GM12872 (cell line): ENCODE measurements around the gene TMEM238L.

Experiments
- TF ChIP-seq, protein P1 (sequence below): IDR thresholded peaks from 3 replicates; pipeline ENCODE4 v1.5.1; 2011; ENCODE audit warnings: low read depth, mild to moderate bottlenecking, low read length, moderate library complexity; ENCODE audit not compliant: insufficient read depth

Gene TMEM238L

DNA sequence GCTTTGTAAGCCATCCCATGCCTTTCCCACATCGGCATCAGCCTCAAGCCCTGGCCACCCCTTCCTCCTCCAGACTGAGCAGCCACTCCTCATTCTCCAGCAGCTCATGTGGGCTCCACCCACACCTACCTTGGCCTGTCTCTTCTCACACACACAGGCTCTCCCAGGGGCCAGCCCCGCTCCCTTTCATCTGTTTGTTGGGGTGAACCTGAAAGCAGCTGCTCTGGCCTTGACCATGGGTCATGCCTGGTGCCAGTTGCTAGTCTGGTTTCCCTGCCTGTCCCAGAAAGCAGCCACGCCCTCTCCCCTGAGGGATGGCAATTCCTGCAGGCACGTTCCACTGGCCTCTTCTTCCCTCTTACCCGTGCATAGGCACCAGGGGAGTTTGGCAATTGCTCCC lies 11.4 kb upstream of the TMEM238L start:
- TF ChIP-seq, protein P1, sequence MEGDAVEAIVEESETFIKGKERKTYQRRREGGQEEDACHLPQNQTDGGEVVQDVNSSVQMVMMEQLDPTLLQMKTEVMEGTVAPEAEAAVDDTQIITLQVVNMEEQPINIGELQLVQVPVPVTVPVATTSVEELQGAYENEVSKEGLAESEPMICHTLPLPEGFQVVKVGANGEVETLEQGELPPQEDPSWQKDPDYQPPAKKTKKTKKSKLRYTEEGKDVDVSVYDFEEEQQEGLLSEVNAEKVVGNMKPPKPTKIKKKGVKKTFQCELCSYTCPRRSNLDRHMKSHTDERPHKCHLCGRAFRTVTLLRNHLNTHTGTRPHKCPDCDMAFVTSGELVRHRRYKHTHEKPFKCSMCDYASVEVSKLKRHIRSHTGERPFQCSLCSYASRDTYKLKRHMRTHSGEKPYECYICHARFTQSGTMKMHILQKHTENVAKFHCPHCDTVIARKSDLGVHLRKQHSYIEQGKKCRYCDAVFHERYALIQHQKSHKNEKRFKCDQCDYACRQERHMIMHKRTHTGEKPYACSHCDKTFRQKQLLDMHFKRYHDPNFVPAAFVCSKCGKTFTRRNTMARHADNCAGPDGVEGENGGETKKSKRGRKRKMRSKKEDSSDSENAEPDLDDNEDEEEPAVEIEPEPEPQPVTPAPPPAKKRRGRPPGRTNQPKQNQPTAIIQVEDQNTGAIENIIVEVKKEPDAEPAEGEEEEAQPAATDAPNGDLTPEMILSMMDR: no peak

DNA sequence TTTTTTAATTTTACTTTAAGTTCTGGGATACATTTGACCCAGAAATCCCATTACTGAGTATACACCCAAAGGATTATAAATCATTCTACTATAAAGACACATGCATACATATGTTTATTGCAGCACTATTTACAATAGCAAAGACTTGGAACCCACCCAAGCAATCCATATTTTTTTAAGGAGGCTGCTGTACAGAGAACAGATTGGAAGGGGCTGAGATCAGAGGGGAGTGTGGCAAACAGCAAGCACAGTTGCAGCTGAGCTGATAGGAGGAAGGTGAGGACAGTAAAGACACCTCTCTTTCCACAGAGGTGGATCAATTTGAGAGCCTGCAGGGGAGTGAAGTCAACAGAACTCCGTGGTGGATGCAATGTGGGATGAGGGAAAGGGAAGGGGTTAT lies 10.2 kb upstream of the TMEM238L start:
- TF ChIP-seq, protein P1: no peak

DNA sequence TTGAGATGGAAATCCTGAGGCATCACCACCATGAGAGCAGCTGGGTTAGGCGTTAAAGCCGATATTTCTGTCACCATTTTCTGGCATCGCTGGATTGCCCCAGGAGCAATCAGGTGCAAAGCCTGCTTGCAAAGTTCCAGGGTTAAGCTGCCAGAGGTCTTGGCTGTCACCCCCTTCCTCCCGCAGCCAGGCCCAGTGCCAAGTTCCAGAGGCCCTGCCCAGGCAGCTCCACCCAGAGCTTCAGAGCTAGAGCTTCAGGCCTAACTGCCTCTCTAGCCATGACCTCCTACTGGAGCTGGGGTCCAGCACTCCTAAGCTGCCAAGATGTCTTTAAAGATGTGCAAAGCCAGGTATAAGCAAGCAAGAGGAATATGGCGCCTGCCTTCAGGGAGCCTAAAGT lies 8.8 kb upstream of the TMEM238L start:
- TF ChIP-seq, protein P1: no peak

DNA sequence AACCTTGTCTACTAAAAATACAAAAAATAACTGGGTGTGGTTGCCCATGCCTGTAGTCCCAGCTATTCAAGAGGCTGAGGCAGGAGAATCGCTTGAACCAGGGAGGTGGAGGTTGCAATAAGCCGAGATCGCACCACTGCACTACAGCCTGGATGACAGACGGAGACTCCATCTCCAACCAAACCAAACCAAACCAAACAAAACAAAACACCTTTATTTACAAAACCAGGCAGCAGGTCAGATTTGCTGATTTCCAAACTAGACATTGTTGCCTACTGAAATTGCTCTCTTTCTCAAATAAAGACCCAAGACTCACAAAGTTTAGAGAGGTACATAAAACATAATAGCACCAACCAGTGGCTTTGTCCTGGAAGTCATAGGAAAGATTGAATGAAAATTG lies 5.7 kb upstream of the TMEM238L start:
- TF ChIP-seq, protein P1: no peak

DNA sequence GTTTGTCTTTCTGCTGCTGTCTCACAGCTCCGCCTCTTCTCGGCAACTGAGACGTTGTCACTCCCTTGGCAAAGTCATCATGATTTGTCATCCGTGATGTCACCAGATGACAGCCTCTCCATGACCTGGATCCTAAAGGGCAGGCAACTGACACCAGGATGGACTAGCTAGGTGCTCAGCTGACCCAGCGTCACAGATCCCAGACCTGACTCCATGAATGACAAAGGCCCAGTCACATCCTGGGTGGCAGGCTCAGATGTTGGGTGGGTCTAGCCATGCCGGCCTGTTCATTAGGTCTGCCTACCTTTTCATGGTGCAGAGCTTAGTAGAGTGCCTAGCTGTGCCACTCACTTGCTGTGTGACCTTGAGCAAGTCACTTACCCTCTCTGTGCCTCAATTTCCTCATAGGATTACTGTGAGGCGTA lies 3.8 kb upstream of the TMEM238L start:
- TF ChIP-seq, protein P1: no peak

DNA sequence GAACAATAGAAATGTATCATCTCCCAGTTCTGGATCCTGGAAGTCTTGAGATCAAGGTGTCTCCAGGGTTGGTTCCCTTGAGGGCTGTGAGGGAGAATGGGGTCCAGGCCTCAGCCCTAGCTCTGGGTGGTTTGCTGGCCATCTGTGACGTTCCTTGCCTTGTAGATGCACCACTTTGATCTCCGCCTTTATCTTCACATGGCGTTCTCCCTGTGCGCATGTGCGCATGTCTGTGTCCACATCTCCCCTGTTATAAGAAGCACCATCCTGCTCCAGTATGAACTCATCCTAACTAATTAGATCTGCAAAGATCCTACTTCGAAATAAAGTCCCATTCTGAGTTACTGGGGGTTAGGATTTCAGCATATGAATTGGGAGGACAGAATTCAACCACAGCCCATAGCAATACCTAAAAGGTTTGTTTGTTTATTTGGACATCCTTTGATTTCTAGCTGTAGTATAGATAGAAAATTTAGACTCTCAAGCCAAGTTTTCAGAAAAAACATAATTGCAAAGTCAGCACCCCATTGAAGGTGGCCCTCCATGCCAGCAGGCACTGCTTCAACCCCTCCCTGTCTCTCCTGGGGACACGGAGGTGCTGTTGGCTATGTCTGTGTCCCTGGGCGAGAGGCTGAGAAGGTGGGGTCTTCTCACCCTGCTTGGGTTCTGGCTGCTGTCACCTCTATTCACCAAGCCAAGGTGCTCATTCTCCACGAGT lies 2.8 kb upstream of the TMEM238L start:
- TF ChIP-seq, protein P1: no peak

DNA sequence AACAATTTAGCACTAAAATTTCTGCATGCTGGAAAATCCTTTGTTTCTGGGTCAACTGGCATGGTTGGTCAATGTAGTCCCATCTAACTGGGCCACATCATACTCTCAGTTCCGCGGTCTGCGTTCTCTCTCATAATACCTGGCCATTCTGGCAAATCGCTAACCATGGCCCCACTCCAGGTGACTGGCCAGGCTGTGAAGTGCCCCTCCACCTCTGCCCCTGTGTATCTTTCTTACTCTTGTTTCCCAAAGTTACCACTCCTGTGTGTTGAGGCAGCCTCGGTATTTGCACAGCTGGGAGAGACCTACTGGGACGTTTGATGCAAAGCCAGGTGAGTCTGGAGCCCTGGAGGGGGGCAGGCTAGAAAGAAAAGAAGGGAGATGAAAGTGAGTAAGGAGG lies 2.0 kb upstream of the TMEM238L start:
- TF ChIP-seq, protein P1: no peak
